ENCODE data around the gene SLC6A13. TPM values are rescaled to one million over a fixed set of nuclear protein-coding genes. Genes with fewer than 3 reads are reported as not detected.

SLC6A13 gene
- total and polyA plus RNA-seq, 2 donors, result 0.06 to 0.53 TPM

GRCh38 chr12:176321-177181 is 86.1 kb downstream of the SLC6A13 start:
- no peak overlapping the region for H3K4me3 ChIP-seq (ENCODE audit: low read depth, low read length)
- H3K36me3 ChIP-seq (ENCODE audit: insufficient read depth), result no peaks in the 10 kb centered on the region
- no peaks in the 10 kb centered on the region for H3K4me1 ChIP-seq (ENCODE audit: insufficient read depth)
- DNase-seq (ENCODE audit: extremely low spot score), result no peak
- no peak overlapping the region for H3K27ac ChIP-seq (ENCODE audit: low read depth)
- 54% methylated on average over 16 of the region's 16 CpGs for WGBS

- H3K4me3 ChIP-seq (ENCODE audit: low read depth, low read length), result no peak overlapping the region
- DNase-seq (ENCODE audit: extremely low spot score), result no peak
- WGBS, result 89% methylated on average over 16 of the region's 16 CpGs
- no peaks in the 10 kb centered on the region for H3K4me1 ChIP-seq (ENCODE audit: insufficient read depth)
- H3K27ac ChIP-seq (ENCODE audit: low read depth), result no peak overlapping the region
- H3K36me3 ChIP-seq (ENCODE audit: insufficient read depth), result no peaks in the 10 kb centered on the region
Measured at GRCh38 chr12:175759-176158, 86.9 kb downstream of the SLC6A13 start.

DNA sequence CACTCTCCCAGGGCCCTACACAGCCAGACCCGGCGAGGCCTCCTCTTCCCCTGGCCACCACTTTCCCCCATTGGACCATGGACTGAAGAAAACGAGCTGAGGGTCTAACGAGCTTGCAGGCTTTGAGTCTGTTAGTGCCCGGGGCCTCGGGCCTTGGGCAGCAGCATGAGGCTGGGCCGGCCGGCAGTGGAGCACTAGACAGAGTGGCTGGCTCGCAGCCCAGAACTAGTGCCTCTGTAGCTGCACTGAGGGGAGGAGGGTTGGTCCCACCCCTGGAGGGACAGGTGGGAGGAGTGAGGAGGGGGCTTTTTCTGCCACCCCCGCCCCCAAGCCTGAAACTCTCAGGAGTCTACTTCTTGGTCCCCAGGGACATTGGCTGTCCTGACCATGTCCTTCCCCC is 87.4 kb downstream of the SLC6A13 start:
- Histone ChIP-seq H3K4me3 (ENCODE audit: low read depth, low read length) (no peak overlapping the region), H3K27ac (ENCODE audit: low read depth) (no peak overlapping the region), H3K36me3 (ENCODE audit: insufficient read depth) (no peaks in the 10 kb centered on the region), H3K4me1 (ENCODE audit: insufficient read depth) (no peaks in the 10 kb centered on the region)
- 40% methylated on average over 10 of the region's 10 CpGs for WGBS
- DNase-seq (ENCODE audit: extremely low spot score), result no peak

DNA sequence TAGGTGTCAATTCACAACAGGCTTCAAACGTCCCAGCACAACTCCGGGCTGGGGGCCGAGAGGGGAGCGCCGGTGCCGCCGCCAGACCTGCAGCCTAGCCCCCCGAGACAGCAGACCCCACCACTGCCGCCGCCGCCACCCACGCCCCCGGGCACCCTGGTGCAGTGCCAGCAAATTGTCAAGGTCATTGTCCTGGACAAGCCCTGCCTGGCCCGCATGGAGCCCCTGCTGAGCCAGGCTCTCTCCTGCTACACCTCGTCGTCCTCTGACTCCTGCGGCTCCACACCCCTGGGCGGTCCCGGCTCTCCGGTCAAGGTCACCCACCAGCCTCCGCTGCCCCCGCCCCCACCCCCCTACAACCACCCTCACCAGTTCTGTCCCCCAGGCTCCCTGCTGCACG is 88.0 kb downstream of the SLC6A13 start:
- 83% methylated on average over 23 of the region's 23 CpGs for WGBS
- DNase-seq (ENCODE audit: extremely low spot score), result no peak
- no peak overlapping the region for H3K27ac ChIP-seq (ENCODE audit: low read depth)
- H3K36me3 ChIP-seq (ENCODE audit: insufficient read depth), result no peaks in the 10 kb centered on the region
- no peaks in the 10 kb centered on the region for H3K4me1 ChIP-seq (ENCODE audit: insufficient read depth)
- H3K4me3 ChIP-seq (ENCODE audit: low read depth, low read length), result no peak overlapping the region

DNA sequence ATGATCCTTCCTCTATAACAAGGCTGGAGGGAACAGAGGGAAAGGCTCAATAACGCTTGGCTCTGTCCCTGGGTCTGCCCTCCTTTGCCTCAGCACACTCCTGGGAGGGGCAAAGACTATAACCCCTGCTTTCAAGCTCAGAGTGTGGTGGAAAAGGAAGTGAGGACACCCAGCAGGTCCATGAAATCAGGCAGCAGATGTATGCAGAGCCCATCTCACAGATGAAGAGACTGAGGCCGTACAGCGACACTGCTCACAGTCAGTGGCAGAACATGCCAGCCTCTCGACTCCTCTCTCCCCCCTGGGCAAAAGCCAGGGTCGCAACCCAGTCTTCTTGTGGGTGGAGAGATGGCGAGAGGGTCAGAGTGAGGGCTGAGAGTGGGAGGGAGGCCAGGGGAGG is 88.5 kb downstream of the SLC6A13 start:
- no peaks in the 10 kb centered on the region for H3K4me1 ChIP-seq (ENCODE audit: insufficient read depth)

DNA sequence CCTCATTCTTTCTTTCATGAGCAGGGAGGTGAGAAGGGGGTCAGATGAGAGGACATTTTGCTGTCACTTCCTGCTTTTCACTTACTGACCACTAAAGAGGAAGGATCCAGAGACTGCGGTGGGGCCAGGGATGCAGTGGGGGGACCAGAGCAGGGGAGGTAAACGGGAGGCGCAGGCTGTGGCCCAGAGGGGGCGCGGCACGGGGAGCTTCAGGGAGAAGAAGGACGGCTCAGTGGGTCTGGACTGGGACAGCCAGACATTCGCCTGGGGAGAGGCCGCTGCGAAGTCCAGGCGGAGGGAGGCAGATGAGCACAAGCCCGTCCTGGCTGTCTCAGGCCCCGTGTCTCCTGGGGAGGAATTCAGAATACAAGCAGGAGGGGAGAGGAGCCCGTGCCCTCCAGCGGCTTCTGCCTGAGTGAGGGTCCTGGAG is 89.9 kb downstream of the SLC6A13 start:
- WGBS, result 79% methylated on average over 15 of the region's 15 CpGs

More for the DNA sequence above, 88.5 kb downstream of the SLC6A13 start:
- DNase-seq (ENCODE audit: extremely low spot score), result no peak
- H3K4me3 ChIP-seq (ENCODE audit: low read depth, low read length), result no peak overlapping the region
- H3K36me3 ChIP-seq (ENCODE audit: insufficient read depth), result no peaks in the 10 kb centered on the region
- WGBS, result 81% methylated on average over 6 of the region's 6 CpGs
- no peak overlapping the region for H3K27ac ChIP-seq (ENCODE audit: low read depth)

DNA sequence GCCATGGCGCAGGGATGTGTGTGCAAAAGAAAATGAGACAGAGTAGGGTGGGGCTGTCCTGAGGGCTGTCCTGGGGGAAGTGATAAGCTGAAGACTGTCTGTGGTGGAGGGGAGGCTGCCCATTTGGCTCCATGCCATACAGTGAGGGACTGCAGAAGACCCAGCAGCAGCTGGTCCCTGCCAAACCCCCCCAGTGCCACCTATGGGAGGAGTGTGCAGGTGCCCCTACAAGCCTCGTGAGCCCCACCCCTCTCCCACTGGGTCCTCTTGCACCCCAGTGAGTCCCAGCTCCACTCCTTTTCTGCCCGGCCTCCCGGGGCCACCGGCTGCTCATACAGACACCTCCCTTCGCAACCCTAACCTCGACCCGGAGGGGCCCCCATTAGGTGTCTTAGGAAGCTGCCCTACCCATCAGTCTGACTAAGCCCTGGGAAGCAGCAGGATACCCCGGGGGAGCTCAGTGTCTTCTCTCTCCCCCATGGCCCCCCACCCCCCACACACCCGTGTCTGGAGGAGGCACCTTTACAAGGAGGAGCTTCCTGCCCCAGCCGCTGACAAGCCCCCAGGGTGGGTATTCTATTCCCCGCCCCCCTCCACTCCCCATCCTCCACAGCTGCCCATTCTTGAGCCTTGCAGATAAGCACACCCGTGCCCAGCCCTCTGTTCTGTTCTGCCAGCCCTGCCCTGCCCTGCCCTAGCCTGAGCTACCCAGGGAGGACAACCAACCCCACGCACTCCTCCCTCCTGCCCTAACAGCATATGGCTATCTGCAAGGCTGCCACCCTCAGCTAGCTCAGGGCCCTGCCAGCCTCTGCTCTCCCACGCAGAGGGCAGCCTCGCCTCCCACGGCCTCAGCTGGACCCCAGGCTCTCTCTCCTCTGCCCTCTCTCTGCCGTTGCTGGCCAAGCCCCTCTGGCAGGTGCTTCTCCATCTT is 90.6 kb downstream of the SLC6A13 start:
- 53% methylated on average over 18 of the region's 18 CpGs for WGBS
- H3K4me1 ChIP-seq (ENCODE audit: insufficient read depth), result no peaks in the 10 kb centered on the region
- H3K4me3 ChIP-seq (ENCODE audit: low read depth, low read length), result no peak overlapping the region
- no peak overlapping the region for H3K27ac ChIP-seq (ENCODE audit: low read depth)
- no peaks in the 10 kb centered on the region for H3K36me3 ChIP-seq (ENCODE audit: insufficient read depth)
- DNase-seq (ENCODE audit: extremely low spot score), result no peak

More for the DNA sequence above, 89.9 kb downstream of the SLC6A13 start:
- DNase-seq (ENCODE audit: extremely low spot score), result no peak
- Histone ChIP-seq H3K36me3 (ENCODE audit: insufficient read depth) (no peaks in the 10 kb centered on the region), H3K27ac (ENCODE audit: low read depth) (no peak overlapping the region), H3K4me1 (ENCODE audit: insufficient read depth) (no peaks in the 10 kb centered on the region), H3K4me3 (ENCODE audit: low read depth, low read length) (no peak overlapping the region)

GRCh38 chr12:171276-171675 is 91.4 kb downstream of the SLC6A13 start:
- no peak for DNase-seq (ENCODE audit: extremely low spot score)
- 83% methylated on average over 10 of the region's 10 CpGs for WGBS
- H3K4me3 ChIP-seq (ENCODE audit: low read depth, low read length), result no peak overlapping the region
- H3K36me3 ChIP-seq (ENCODE audit: insufficient read depth), result no peaks in the 10 kb centered on the region
- H3K27ac ChIP-seq (ENCODE audit: low read depth), result no peak overlapping the region
- H3K4me1 ChIP-seq (ENCODE audit: insufficient read depth), result no peaks in the 10 kb centered on the region

Other genes starting within 250 kb of the SLC6A13 start
- 1.5 TPM for gene IQSEC3, start 196.1 kb downstream of the SLC6A13 start, total RNA-seq
- 0.60 TPM for gene IQSEC3, start 196.1 kb downstream of the SLC6A13 start, polyA plus RNA-seq
- gene SLC6A12, start 48.7 kb downstream of the SLC6A13 start, total RNA-seq, result 0.21 TPM
- 1.5 TPM for gene SLC6A12, start 48.7 kb downstream of the SLC6A13 start, polyA plus RNA-seq
- gene KDM5A, start 126.5 kb upstream of the SLC6A13 start, total RNA-seq, result 69.5 TPM
- gene KDM5A, start 126.5 kb upstream of the SLC6A13 start, polyA plus RNA-seq, result 12.3 TPM
- gene CCDC77, start 138.8 kb upstream of the SLC6A13 start, total RNA-seq, result 10.0 TPM
- 6.4 TPM for gene CCDC77, start 138.8 kb upstream of the SLC6A13 start, polyA plus RNA-seq
- gene B4GALNT3, start 197.1 kb upstream of the SLC6A13 start, total RNA-seq, result 1.4 TPM
- gene B4GALNT3, start 197.1 kb upstream of the SLC6A13 start, polyA plus RNA-seq, result 1.3 TPM

Measured in urinary bladder (tissue), 4 donors.